Neural crest cell (in vitro differentiated cells): ENCODE results near the gene PRKD2. TPM values are rescaled to one million over a fixed set of nuclear protein-coding genes. Genes with fewer than 3 reads are reported as not detected.

Experiments used
- DNase-seq: peaks from one replicate; pipeline ENCODE4 v3.0.0; 2021; ENCODE audit warnings: low read depth, mixed read lengths, low spot score
- H3K27ac Mint-ChIP-seq: one replicate; pipeline ENCODE4 v1.8.0; 2021; ENCODE audit warnings: mild to moderate bottlenecking, mixed read lengths; ENCODE audit not compliant: unreplicated experiment
- H3K27me3 Mint-ChIP-seq: 2 replicates; pipeline ENCODE4 v1.8.0; 2021; ENCODE audit warnings: low read depth, mild to moderate bottlenecking, mixed read lengths
- H3K36me3 Mint-ChIP-seq: 2 replicates; pipeline ENCODE4 v1.8.0; 2021; ENCODE audit warnings: low read depth, mild to moderate bottlenecking, mixed read lengths
- H3K4me1 Mint-ChIP-seq: 2 replicates; pipeline ENCODE4 v1.8.0; 2021; ENCODE audit warnings: mixed read lengths
- H3K4me3 Mint-ChIP-seq: one replicate; pipeline ENCODE4 v1.8.0; 2021; ENCODE audit warnings: mild to moderate bottlenecking, mixed read lengths
- H3K9me3 Mint-ChIP-seq: 2 replicates; pipeline ENCODE4 v1.8.0; 2021; ENCODE audit warnings: mixed read lengths
- total RNA-seq: library from RNA; stranded (reverse); gene quantifications from 2 replicates; pipeline ENCODE4 v1.2.1, GENCODE V29; 2021
- TF ChIP-seq, protein P1 (sequence below): fragments of 200-600 bp; sonication (generic); conservative IDR thresholded peaks from 2 replicates; pipeline ENCODE4 v1.5.0; 2021; ENCODE audit warnings: antibody characterized with exemption, mild to moderate bottlenecking

PRKD2 gene
- total RNA-seq, 1 donor from 2014 or later, result 55.5 TPM

DNA sequence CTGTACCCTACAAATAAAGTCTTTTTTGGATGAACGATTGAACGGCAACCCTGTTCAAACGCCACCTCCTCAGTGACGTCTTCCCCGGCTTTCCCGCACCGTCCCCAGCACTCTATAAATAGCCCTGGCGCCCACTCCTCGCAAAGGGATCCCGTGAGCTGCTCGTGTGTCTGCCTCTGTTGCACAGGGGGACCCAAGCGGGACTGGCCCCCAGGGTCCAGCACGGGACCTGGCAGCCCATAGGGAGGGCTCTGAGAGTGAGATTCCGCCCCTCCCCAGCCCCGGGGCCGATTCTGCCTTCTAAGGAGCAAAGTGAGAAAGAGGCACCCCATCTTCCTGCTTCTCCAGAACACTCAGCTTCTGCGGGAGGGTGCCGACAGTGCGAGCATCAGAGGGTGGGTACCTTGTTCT lies 20.9 kb upstream of the PRKD2 start:
- Mint-ChIP-seq H3K9me3 (no peaks in the 10 kb centered on the region), H3K27ac (peak overlapping the region; percentile 62), H3K4me3 (peak overlapping the region; percentile 44), H3K36me3 (no peaks in the 10 kb centered on the region), H3K4me1 (peaks cover 14% of the 10 kb centered on the region), H3K27me3 (no peaks in the 10 kb centered on the region)
- no peak for DNase-seq
- TF ChIP-seq, protein P1, sequence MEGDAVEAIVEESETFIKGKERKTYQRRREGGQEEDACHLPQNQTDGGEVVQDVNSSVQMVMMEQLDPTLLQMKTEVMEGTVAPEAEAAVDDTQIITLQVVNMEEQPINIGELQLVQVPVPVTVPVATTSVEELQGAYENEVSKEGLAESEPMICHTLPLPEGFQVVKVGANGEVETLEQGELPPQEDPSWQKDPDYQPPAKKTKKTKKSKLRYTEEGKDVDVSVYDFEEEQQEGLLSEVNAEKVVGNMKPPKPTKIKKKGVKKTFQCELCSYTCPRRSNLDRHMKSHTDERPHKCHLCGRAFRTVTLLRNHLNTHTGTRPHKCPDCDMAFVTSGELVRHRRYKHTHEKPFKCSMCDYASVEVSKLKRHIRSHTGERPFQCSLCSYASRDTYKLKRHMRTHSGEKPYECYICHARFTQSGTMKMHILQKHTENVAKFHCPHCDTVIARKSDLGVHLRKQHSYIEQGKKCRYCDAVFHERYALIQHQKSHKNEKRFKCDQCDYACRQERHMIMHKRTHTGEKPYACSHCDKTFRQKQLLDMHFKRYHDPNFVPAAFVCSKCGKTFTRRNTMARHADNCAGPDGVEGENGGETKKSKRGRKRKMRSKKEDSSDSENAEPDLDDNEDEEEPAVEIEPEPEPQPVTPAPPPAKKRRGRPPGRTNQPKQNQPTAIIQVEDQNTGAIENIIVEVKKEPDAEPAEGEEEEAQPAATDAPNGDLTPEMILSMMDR, result no peak

DNA sequence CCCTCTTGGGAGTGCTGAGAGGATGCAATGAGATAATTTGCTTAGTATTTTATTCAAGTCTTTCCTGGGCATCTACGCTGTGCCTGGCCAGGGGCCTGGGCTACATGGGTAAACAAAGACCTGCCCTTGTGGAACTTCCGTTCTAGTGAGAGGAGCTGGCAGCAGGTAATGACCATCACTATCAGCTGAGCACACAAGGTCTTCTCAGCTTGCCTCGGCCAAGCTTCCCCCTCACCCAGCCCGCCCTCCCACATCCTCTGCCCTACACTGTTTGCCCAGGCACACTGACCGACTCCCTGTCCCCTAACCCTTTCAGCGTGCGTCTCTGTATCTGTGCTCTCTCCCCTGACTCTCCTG lies 20.4 kb upstream of the PRKD2 start:
- no peaks in the 10 kb centered on the region for H3K27me3 Mint-ChIP-seq
- no peaks in the 10 kb centered on the region for H3K36me3 Mint-ChIP-seq
- H3K4me1 Mint-ChIP-seq, result peaks cover 12% of the 10 kb centered on the region
- no peak for DNase-seq
- H3K4me3 Mint-ChIP-seq, result no peak overlapping the region
- H3K9me3 Mint-ChIP-seq, result no peaks in the 10 kb centered on the region
- TF ChIP-seq, protein P1, result no peak
- H3K27ac Mint-ChIP-seq, result no peak overlapping the region

DNA sequence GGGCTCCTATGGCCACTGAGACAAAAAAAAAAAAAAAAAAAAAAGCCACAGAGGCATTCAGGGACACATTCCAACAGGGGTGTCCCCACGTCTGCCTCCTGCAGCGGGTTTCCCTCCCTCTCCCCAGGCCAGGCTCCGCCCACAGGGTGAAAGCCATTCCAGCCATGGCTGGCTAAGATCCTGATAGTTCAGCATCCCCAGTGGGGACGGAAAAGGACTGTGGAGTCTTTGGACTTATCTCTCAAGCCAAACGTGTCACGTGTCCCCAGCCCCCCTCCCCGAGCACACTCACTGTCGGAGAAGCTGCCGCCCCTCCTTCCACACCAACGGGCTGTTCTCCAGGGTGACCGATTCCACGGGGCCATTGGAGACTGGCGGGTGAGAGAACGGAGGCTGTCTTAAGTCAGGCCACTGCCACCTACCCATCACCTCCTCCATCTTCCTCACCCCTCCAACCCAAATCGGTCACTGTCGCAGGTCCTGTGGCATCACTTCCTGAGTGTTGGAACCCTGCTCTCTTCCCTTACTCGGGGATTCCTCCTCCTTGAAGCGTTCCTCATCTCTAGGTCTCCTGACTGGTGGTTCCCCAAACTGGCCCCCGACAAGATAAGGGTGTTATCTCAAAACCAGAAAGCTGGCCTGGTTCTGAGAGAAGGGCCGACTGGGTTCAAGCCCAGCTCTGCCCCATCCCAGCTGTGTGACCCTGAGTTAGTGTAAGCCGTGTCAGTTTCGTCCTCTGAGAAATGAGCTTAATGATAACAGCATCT lies 19.8 kb upstream of the PRKD2 start:
- no peaks in the 10 kb centered on the region for H3K36me3 Mint-ChIP-seq
- no peaks in the 10 kb centered on the region for H3K27me3 Mint-ChIP-seq
- DNase-seq, result no peak
- H3K9me3 Mint-ChIP-seq, result no peaks in the 10 kb centered on the region
- peaks cover 6% of the 10 kb centered on the region for H3K4me1 Mint-ChIP-seq
- TF ChIP-seq, protein P1, result no peak
- H3K27ac Mint-ChIP-seq, result no peak overlapping the region
- H3K4me3 Mint-ChIP-seq, result no peak overlapping the region

DNA sequence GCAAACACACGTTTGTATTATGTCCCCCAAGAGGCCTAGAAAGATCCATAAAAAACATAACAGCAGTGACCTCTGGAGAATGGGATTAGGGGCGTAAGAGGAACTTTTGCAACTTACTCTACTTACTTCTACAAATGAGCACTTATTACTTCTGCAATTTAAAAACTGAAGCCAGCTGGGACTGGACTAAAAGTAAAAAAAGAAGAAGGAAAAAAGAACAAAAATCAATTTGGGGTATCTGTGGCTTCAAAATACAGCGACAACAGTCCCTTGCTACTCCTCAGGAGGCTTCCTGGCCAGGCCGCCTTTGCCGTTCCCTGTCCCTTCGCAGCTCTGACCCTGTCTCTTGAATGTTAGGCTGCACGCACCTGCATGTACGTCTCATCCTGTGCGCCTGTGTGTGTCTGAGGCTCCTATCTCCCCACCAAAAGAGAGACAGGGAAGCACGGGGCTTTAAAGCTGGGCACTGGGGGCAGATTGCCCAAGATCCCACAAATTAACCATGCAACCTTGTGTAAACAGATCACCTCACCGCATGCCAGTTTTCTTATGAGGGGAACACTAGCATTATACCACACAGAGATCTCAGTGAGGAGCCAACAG lies 16.9 kb upstream of the PRKD2 start:
- H3K36me3 Mint-ChIP-seq, result peaks cover 5% of the 10 kb centered on the region
- no peak overlapping the region for H3K27ac Mint-ChIP-seq
- DNase-seq, result no peak
- H3K27me3 Mint-ChIP-seq, result no peaks in the 10 kb centered on the region
- H3K4me1 Mint-ChIP-seq, result peaks cover 5% of the 10 kb centered on the region
- no peak overlapping the region for H3K4me3 Mint-ChIP-seq
- TF ChIP-seq, protein P1, result no peak
- H3K9me3 Mint-ChIP-seq, result no peaks in the 10 kb centered on the region

DNA sequence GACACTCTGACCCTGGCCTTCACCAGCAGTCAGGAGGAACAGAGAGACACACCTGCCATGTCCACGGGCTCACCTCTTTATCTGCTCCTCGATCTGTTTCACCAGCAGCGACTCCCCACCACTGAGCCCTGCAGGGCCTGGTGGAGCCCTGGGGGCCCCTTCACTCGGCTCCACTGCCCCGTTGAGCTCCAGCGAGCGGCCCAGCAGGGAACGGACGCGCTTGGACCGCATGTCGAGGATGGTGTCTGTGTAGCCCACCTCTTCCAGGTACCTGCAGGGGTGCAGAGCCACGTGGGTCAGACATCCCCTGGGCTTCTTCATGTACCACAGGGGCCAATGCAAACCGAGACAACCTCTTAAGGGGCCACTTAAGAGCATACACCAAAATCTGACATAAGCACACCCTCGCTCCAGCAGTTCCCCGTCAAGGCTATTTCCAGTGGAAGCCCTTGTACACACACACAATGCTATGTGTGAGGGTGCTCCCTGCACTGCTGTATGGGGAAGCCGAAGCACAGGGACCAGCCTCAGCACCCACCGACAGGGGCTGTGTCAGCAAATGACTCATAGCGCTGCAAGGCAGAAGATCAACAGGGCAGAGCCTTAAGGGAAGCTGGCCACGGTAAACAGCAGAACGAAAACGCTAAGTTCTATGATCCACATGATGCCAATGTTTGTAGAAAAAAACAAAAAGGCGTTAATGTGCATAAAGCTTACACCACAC lies 16.2 kb upstream of the PRKD2 start:
- no peak overlapping the region for H3K4me3 Mint-ChIP-seq

More for the DNA sequence above, 16.2 kb upstream of the PRKD2 start:
- Mint-ChIP-seq H3K36me3 (peaks cover 5% of the 10 kb centered on the region), H3K4me1 (peaks cover 7% of the 10 kb centered on the region), H3K27me3 (no peaks in the 10 kb centered on the region), H3K27ac (no peak overlapping the region), H3K9me3 (no peaks in the 10 kb centered on the region)
- DNase-seq, result no peak
- TF ChIP-seq, protein P1, result no peak
